NCI-H446 treated with DMSO at 0.1 percent for 48 hours (cell line): ENCODE data around the gene PKP2.

Experiments
- DNase-seq: peaks from one replicate; lab custom pipeline; 2025; lab: John Stamatoyannopoulos, UW

PKP2 gene

DNA sequence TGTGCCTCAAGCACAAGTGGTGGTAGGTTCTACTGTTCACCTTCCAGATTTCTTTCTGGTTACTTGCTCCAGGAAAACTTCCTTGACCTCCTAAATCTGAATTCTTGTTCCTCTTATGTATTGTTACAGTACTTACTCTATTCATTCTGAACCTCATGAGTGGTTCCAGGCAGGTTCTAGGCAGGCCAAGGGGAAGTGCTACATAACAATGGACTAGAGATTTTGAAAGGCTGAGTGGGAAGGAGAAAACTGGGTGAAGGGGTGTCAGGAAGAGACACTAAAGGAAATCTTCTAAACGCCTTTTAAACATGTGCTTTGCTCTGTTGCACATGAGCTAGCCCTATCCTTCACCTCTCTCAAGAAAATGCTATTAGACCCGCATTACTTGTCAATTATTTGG is 142.5 kb downstream of the PKP2 start:
- DNase-seq = no peak

DNA sequence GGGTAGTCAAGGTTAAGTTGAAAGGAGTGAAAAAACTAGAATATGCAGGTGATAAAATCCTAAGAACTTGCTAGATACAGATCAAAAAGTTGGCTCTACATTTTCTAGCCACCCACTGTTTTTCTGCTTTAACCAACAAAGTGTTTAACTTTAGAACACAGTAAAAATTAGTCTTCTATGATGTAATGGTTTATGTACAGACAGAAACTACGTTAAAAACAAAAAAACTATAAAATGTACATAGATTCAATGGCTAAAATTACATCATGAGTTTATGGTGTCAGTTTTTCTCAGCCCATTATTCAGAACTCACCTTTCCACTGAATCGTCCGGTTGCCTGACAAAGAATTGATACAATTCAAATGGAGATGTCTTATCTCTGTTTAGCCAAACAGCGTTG is 143.0 kb downstream of the PKP2 start:
- no peak for DNase-seq

GRCh38 chr12:32743264-32743663 is 153.3 kb downstream of the PKP2 start:
- no peak for DNase-seq

GRCh38 chr12:32742133-32742532 is 154.4 kb downstream of the PKP2 start:
- no peak for DNase-seq
